Measurements from ENCODE around the gene AVPR2.
A peak's percentile ranks its signal among the peaks of the same experiment; 100 is the strongest.

The AVPR2 gene

GRCh38 chrX:153920546-153920945, 16.1 kb downstream of the AVPR2 start:
- no peak for DNase-seq

- DNase-seq = no peak
Measured at GRCh38 chrX:153921070-153921469, 16.6 kb downstream of the AVPR2 start.

GRCh38 chrX:153921511-153922446, 17.3 kb downstream of the AVPR2 start:
- no peak for DNase-seq

GRCh38 chrX:153922932-153923857, 18.7 kb downstream of the AVPR2 start:
- peak in 1 of 2 donors; percentile 33 for DNase-seq

- peak; percentile 54 to 65 for DNase-seq
Measured at GRCh38 chrX:153924149-153924861, 19.8 kb downstream of the AVPR2 start.

- DNase-seq = peak in 1 of 2 donors; percentile 24
Measured at GRCh38 chrX:153925387-153925738, 20.9 kb downstream of the AVPR2 start.

- DNase-seq = peak; percentile 39 to 51
Measured at GRCh38 chrX:153925739-153926551, 21.5 kb downstream of the AVPR2 start, which contains the start of gene ARHGAP4. ARHGAP4 (minus strand) TSS chrX:153926264; CDS start chrX:153926202, 62 bp downstream.

- DNase-seq = no peak
Measured at GRCh38 chrX:153926552-153926857, 22.0 kb downstream of the AVPR2 start.

- DNase-seq = peak; percentile 81 to 90
Measured at GRCh38 chrX:153926858-153927671, 22.6 kb downstream of the AVPR2 start.

GRCh38 chrX:153927672-153927921, 23.1 kb downstream of the AVPR2 start:
- peak in 1 of 2 donors; percentile 22 for DNase-seq

GRCh38 chrX:153927922-153928760, 23.7 kb downstream of the AVPR2 start:
- peak; percentile 95 to 99 for DNase-seq

- DNase-seq = no peak
Measured at GRCh38 chrX:153928846-153929245, 24.4 kb downstream of the AVPR2 start.

- no peak for DNase-seq
Measured at GRCh38 chrX:153929576-153929975, 25.1 kb downstream of the AVPR2 start.

GRCh38 chrX:153930011-153930910, 25.8 kb downstream of the AVPR2 start:
- DNase-seq = no peak

GRCh38 chrX:153931151-153931550, 26.7 kb downstream of the AVPR2 start:
- no peak for DNase-seq

GRCh38 chrX:153931748-153932147, 27.3 kb downstream of the AVPR2 start:
- DNase-seq = no peak

- no peak for DNase-seq
Measured at GRCh38 chrX:153932220-153932915, 27.9 kb downstream of the AVPR2 start.

GRCh38 chrX:153933748-153934147, 29.3 kb downstream of the AVPR2 start:
- DNase-seq = no peak

Measured in CD4-positive, alpha-beta T cell treated with Interleukin-1 beta for 1 hour (primary cell).